Lower lobe of right lung (tissue), 2 donors: Measurements from ENCODE around the gene WFIKKN2. TPM values are rescaled to one million over a fixed set of nuclear protein-coding genes. Genes with fewer than 3 reads are reported as not detected.

Source experiments
- ATAC-seq, 2 donors: fragments of 200-7000 bp; cut with Tn5 transposase; one replicate each; pipeline ENCODE4 v1.9.1; 2020 to 2022; ENCODE audit warnings: mild to moderate bottlenecking in 2 of 2, moderate library complexity in 2 of 2
- DNase-seq: peaks from one replicate; pipeline ENCODE4 v3.0.0-alpha.2; 2020
- H3K27ac ChIP-seq: fragments of 200-600 bp; one replicate; pipeline ENCODE4 v1.8.0; 2022
- H3K27me3 ChIP-seq: fragments of 200-600 bp; one replicate; pipeline ENCODE4 v1.8.0; 2022; ENCODE audit warnings: low read depth
- H3K36me3 ChIP-seq: fragments of 200-600 bp; one replicate; pipeline ENCODE4 v1.8.0; 2022; ENCODE audit warnings: mild to moderate bottlenecking
- H3K4me1 ChIP-seq: fragments of 200-600 bp; one replicate; pipeline ENCODE4 v1.8.0; 2022
- H3K4me3 ChIP-seq: fragments of 200-600 bp; one replicate; pipeline ENCODE4 v1.8.0; 2022; ENCODE audit warnings: mild to moderate bottlenecking
- H3K9me3 ChIP-seq: fragments of 200-600 bp; one replicate; pipeline ENCODE4 v1.8.0; 2022
- intact Hi-C: fragments of 100-400 bp; cut with DNase I; formaldehyde crosslinking; loops from one replicate; pipeline ENCODE4 v1.11.0; 2022
- total RNA-seq: library from RNA; stranded (reverse); fragmentation: NEBNext Ultra II Directional; extraction: Animal tissue kit (Norgen Biotek cat#: 25700); gene quantifications from one replicate; pipeline ENCODE4 v1.2.1, GENCODE V29; 2021
- TF ChIP-seq, protein P1 (sequence below): fragments of 200-600 bp; IDR thresholded peaks from one replicate; pipeline ENCODE4 v1.8.0; 2022; ENCODE audit warnings: antibody characterized with exemption, mild to moderate bottlenecking
- donor health status: DM: no; HTN: yes; CAD: no; lungs with severe emphysema.

WFIKKN2 gene
- total RNA-seq, 1 donor from 2014 or later = 0.35 TPM

- Histone ChIP-seq H3K36me3 (no peaks in the 10 kb centered on the region), H3K27ac (no peak overlapping the region), H3K4me3 (no peak overlapping the region), H3K9me3 (no peaks in the 10 kb centered on the region), H3K4me1 (no peaks in the 10 kb centered on the region), H3K27me3 (peaks cover 8% of the 10 kb centered on the region)
- TF ChIP-seq, protein P1, sequence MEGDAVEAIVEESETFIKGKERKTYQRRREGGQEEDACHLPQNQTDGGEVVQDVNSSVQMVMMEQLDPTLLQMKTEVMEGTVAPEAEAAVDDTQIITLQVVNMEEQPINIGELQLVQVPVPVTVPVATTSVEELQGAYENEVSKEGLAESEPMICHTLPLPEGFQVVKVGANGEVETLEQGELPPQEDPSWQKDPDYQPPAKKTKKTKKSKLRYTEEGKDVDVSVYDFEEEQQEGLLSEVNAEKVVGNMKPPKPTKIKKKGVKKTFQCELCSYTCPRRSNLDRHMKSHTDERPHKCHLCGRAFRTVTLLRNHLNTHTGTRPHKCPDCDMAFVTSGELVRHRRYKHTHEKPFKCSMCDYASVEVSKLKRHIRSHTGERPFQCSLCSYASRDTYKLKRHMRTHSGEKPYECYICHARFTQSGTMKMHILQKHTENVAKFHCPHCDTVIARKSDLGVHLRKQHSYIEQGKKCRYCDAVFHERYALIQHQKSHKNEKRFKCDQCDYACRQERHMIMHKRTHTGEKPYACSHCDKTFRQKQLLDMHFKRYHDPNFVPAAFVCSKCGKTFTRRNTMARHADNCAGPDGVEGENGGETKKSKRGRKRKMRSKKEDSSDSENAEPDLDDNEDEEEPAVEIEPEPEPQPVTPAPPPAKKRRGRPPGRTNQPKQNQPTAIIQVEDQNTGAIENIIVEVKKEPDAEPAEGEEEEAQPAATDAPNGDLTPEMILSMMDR = no peak
- ATAC-seq (no peak), DNase-seq (no peak)
- intact Hi-C loops = no loop called here
These were observed 2.0 kb downstream of the WFIKKN2 start for GRCh38 chr17:50837286-50837979.

DNA sequence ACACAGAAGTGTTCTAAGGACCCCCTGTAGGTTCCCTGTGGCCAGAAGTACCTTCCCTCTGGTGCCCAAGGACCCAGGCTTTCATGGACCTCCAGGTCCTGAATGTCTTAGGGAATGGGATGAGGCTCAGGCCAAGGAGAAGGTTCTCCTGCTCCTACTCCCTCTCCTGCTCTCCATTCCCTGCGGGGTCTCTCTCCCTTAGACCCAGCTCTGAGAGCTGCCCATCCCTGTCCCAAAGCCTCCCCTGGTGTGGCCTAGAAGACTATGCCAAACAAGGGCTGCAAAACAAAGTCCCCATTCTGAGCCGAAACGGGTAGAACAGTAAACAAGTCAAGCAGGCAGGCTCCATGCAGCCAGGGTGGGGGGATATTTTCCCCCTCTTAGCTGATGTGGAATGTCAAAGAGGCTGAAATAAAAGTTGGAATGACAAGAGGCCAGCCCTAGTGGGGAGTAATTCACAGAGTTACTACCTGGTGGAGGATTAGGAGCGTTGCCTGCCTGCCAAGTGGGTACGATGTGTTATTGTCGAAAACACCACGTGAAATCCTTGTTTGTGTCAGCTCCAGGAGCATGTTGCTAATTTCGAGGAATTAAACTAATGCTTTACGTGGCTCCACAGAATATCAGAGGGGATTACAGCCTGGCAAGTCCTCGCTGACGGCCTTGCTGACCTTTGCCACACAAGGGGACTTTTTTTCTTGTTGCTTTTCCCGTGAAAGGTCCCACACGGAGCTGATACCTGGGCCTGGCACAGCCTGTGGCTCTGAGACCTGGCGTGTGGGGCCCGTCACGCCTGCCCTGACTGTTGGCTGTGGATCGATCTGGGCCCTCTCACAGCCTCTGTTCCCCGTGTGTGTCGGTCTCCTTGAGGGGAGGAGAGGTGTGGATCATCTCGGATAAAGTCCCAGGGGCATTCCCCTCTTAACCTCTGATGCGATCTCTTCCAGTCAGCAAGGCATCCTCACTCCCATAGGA, 2.9 kb downstream of the WFIKKN2 start:
- no peak overlapping the region for H3K4me3 ChIP-seq
- no peaks in the 10 kb centered on the region for H3K9me3 ChIP-seq
- H3K4me1 ChIP-seq = no peaks in the 10 kb centered on the region
- H3K36me3 ChIP-seq = no peaks in the 10 kb centered on the region
- intact Hi-C loops = no loop called here
- no peak overlapping the region for H3K27ac ChIP-seq
- H3K27me3 ChIP-seq = peaks cover 8% of the 10 kb centered on the region
- TF ChIP-seq, protein P1 = no peak
- ATAC-seq (no peak), DNase-seq (no peak)

- no peak for ATAC-seq
- intact Hi-C loops = no loop called here
- no peak for DNase-seq
These were observed 4.4 kb downstream of the WFIKKN2 start for GRCh38 chr17:50839591-50840310.

GRCh38 chr17:50840311-50840851, 5.0 kb downstream of the WFIKKN2 start:
- DNase-seq (no peak), ATAC-seq (no peak)
- no peak overlapping the region for H3K27ac ChIP-seq
- H3K4me3 ChIP-seq = no peak overlapping the region
- H3K36me3 ChIP-seq = no peaks in the 10 kb centered on the region
- no peaks in the 10 kb centered on the region for H3K9me3 ChIP-seq
- H3K27me3 ChIP-seq = no peaks in the 10 kb centered on the region
- TF ChIP-seq, protein P1 = no peak
- H3K4me1 ChIP-seq = no peaks in the 10 kb centered on the region
- intact Hi-C loops = no loop called here

More at GRCh38 chr17:50839591-50840310, 4.4 kb downstream of the WFIKKN2 start:
- H3K27me3 ChIP-seq = no peaks in the 10 kb centered on the region
- TF ChIP-seq, protein P1 = no peak
- H3K4me1 ChIP-seq = no peaks in the 10 kb centered on the region
- H3K9me3 ChIP-seq = no peaks in the 10 kb centered on the region
- no peak overlapping the region for H3K4me3 ChIP-seq
- H3K36me3 ChIP-seq = no peaks in the 10 kb centered on the region
- H3K27ac ChIP-seq = no peak overlapping the region
